Stimulated activated CD4-positive, alpha-beta T cell treated with anti-CD3 and anti-CD28 coated beads, TNF-alpha, amount 100 ng/mL, for 1 hour (primary cell): ENCODE results near the gene ZNF426.

Experiments used
- DNase-seq, 3 donors: peaks; one replicate each; pipeline ENCODE4 v3.0.0-alpha.2; 2020; ENCODE audit warnings: low read depth in 3 of 3, low spot score in 1 of 3

The ZNF426 gene

GRCh38 chr19:9498183-9498902 lies 40.1 kb downstream of the ZNF426 start, which contains the start of gene ZNF560:
ZNF560 (minus strand) TSS chr19:9498616; CDS start chr19:9475313, 23,303 bp downstream.
- no peak for DNase-seq

GRCh38 chr19:9494096-9494495 lies 44.3 kb downstream of the ZNF426 start:
- DNase-seq: no peak

DNA sequence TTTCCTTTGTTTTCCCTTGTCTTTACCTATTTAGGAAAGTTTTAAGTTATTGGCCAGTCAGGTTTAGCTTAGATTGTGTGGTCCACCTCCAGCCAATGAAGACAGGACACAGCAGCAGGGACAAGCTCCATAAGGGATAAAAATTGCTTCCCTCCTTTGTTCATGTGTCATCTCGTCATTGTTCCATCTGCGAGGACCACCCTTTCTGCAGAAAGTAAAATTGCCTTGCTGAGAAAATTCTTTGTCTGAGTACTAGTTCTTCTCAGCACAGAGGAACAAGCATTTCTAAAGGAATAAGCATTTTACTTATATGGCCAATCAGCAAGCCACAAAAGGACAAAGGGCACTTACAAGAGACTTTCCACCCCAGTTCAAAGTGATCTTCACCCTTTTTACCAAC lies 51.4 kb downstream of the ZNF426 start:
- DNase-seq: no peak

- DNase-seq: no peak
Measured at GRCh38 chr19:9485140-9485539, 53.3 kb downstream of the ZNF426 start.

DNA sequence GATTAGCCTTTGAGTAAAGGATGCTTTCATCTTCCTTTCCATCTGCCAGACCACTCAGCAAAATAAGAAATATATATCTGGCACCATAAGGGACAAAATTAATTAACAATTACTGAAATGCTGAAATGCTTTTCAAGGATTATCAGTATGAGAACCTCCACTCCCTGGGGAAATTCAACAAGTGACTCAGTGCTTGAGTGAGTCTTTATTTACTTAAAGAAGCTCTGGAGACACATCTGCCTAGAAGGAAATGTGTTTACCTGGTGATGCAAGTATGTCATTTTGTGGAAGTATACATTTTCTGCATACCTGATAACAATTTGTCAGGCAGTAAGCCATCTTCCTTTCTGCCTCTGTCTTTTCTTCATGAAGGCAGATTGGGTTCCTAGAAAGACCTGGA lies 63.5 kb downstream of the ZNF426 start:
- DNase-seq: no peak
